GM12878 (cell line): ENCODE results near the gene LEMD2. TPM values are rescaled to one million over a fixed set of nuclear protein-coding genes. Genes with fewer than 3 reads are reported as not detected.

ENCODE experiments used
- ATAC-seq: fragments of 200-7000 bp; cut with Tn5 transposase; 3 replicates; pipeline ENCODE4 v1.9.1; 2020; ENCODE audit warnings: mild to moderate bottlenecking, moderate library complexity
- BruUV-seq: library from RNA; stranded (reverse); fragments of 400-500 nt; replicated peaks from 2 replicates; lab custom pipeline; 2021; lab: Mats Ljungman, UMichigan
- CTCF ChIA-PET: fragments of 300-600 bp; sonication (Branson Sonifier 250); formaldehyde crosslinking; extraction: SDS; loops from one replicate; lab custom pipeline; 2021; ENCODE audit warnings: inconsistent platforms; lab: Yijun Ruan, JAX
- POLR2A ChIA-PET: fragments of 350-600 bp; formaldehyde crosslinking; extraction: SDS; loops from one replicate; lab custom pipeline; 2021; ENCODE audit warnings: inconsistent platforms; lab: Charles Lee
- RAD21 ChIA-PET: fragments of 300-600 bp; sonication (Branson Sonifier 250); formaldehyde crosslinking; loops from one replicate; lab custom pipeline; 2023; ENCODE audit warnings: antibody characterized with exemption; ENCODE audit not compliant: unreplicated experiment; lab: Charles Lee
- SMC1A ChIA-PET: fragments of 300-600 bp; sonication (Branson Sonifier 250); formaldehyde crosslinking; loops from one replicate; lab custom pipeline; 2023; ENCODE audit not compliant: unreplicated experiment, uncharacterized antibody; lab: Charles Lee
- DNase-seq: peaks from one replicate; pipeline ENCODE4 v3.0.0-alpha.2; 2011; ENCODE audit warnings: low read depth, low spot score
- FAIRE-seq: peaks from 3 replicates; lab custom pipeline; 2011; peaks lifted over from hg19 to GRCh38; lab: Jason Lieb, UNC
- H2AFZ ChIP-seq: 2 replicates; pipeline ENCODE4 v1.6.0; 2011; ENCODE audit warnings: low read depth, low read length, control low read depth; ENCODE audit not compliant: control insufficient read depth
- H3K27ac ChIP-seq: 2 replicates; pipeline ENCODE4 v1.5.1; 2011; ENCODE audit warnings: control low read depth; ENCODE audit not compliant: control insufficient read depth, insufficient read depth
- H3K27me3 ChIP-seq, 2 experiments: replicated peaks in 1 of 2; 2 replicates each; pipeline versions ENCODE4 v1.6.0 to v1.6.1; 2011; ENCODE audit warnings: low read length in 1 of 2; ENCODE audit not compliant: control insufficient read depth in 2 of 2, insufficient read depth in 2 of 2
- H3K36me3 ChIP-seq, 2 experiments: 2 replicates each; pipeline ENCODE4 v1.5.1; 2011; ENCODE audit warnings: low read length in 1 of 2; ENCODE audit not compliant: control insufficient read depth in 2 of 2, insufficient read depth in 2 of 2
- H3K4me1 ChIP-seq: 2 replicates; pipeline ENCODE4 v1.6.1; 2011; ENCODE audit warnings: mild to moderate bottlenecking, low read length, moderate library complexity, mixed read lengths; ENCODE audit not compliant: control insufficient read depth, insufficient read depth
- H3K4me2 ChIP-seq: 2 replicates; pipeline ENCODE4 v1.6.0; 2011; ENCODE audit warnings: control low read depth; ENCODE audit not compliant: control insufficient read depth, insufficient read depth
- H3K4me3 ChIP-seq: fragments of 200-600 bp; sonication (generic); 2 replicates; pipeline ENCODE4 v1.5.1; 2016
- H3K79me2 ChIP-seq: 2 replicates; pipeline ENCODE4 v1.6.0; 2011; ENCODE audit warnings: low read length; ENCODE audit not compliant: control insufficient read depth, insufficient read depth
- H3K9ac ChIP-seq: 2 replicates; pipeline ENCODE4 v1.8.0; 2011; ENCODE audit warnings: low read length, control low read depth, mixed read lengths; ENCODE audit not compliant: control insufficient read depth, insufficient read depth
- H3K9me3 ChIP-seq: replicated peaks from 3 replicates; pipeline ENCODE4 v1.5.1; 2011; ENCODE audit warnings: mild to moderate bottlenecking, low read length; ENCODE audit not compliant: control insufficient read depth, insufficient read depth
- H4K20me1 ChIP-seq: 2 replicates; pipeline ENCODE4 v1.6.0; 2011; ENCODE audit not compliant: control insufficient read depth, insufficient read depth
- CBFB ChIP-seq: IDR thresholded peaks from 2 replicates; pipeline ENCODE4 v1.6.1; 2016; ENCODE audit warnings: antibody characterized with exemption, low read depth
- DPF2 ChIP-seq: fragments of 450-650 bp; IDR thresholded peaks from 2 replicates; pipeline ENCODE4 v1.6.1; 2017; ENCODE audit warnings: mild to moderate bottlenecking
- EZH2 ChIP-seq: IDR thresholded peaks from 2 replicates; pipeline ENCODE4 v1.6.1; 2012; ENCODE audit warnings: low read depth, mild to moderate bottlenecking, control low read depth, inconsistent platforms, low read length, borderline replicate concordance; ENCODE audit not compliant: control insufficient read depth
- GABPA ChIP-seq: IDR thresholded peaks from 2 replicates; pipeline ENCODE4 v1.6.1; 2014; ENCODE audit warnings: antibody characterized with exemption, low read depth, mild to moderate bottlenecking, inconsistent platforms
- IRF3 ChIP-seq: fragments of 450-650 bp; IDR thresholded peaks from 2 replicates; pipeline ENCODE4 v1.6.1; 2014; ENCODE audit warnings: mild to moderate bottlenecking
- MYC ChIP-seq: IDR thresholded peaks from 2 replicates; pipeline ENCODE4 v1.6.1; 2011; ENCODE audit warnings: mild to moderate bottlenecking, low read length, moderate library complexity, inconsistent platforms; ENCODE audit not compliant: insufficient read depth, insufficient replicate concordance, insufficient read length, severe bottlenecking
- NFXL1 ChIP-seq: fragments of 450-650 bp; IDR thresholded peaks from 2 replicates; pipeline ENCODE4 v1.6.1; 2017; ENCODE audit warnings: antibody characterized with exemption, mild to moderate bottlenecking, borderline replicate concordance
- NFYB ChIP-seq: IDR thresholded peaks from 2 replicates; pipeline ENCODE4 v1.6.1; 2011; ENCODE audit warnings: low read depth, mild to moderate bottlenecking, low read length, improper control_type of control experiment, moderate library complexity; ENCODE audit not compliant: insufficient read depth
- PRDM15 ChIP-seq: fragments of 450-650 bp; formaldehyde crosslinking; IDR thresholded peaks from 2 replicates; pipeline ENCODE4 v1.4.0; 2020; ENCODE audit warnings: mild to moderate bottlenecking, moderate library complexity
- SMAD5 ChIP-seq: IDR thresholded peaks from 2 replicates; pipeline ENCODE4 v1.6.1; 2016; ENCODE audit warnings: antibody characterized with exemption, low read depth
- SUPT20H ChIP-seq: IDR thresholded peaks from 2 replicates; pipeline ENCODE4 v1.6.1; 2011; ENCODE audit warnings: low read depth, mild to moderate bottlenecking, low read length, moderate library complexity, borderline replicate concordance; ENCODE audit not compliant: control insufficient read depth
- TAF1 ChIP-seq: IDR thresholded peaks from 2 replicates; pipeline ENCODE4 v1.6.1; 2011; ENCODE audit warnings: mild to moderate bottlenecking, low read depth, low read length, borderline replicate concordance
- WRNIP1 ChIP-seq: IDR thresholded peaks from 2 replicates; pipeline ENCODE4 v1.6.1; 2011; ENCODE audit warnings: low read depth, low read length, improper control_type of control experiment, borderline replicate concordance
- WGBS: methylation state at CpG from one replicate; pipeline ENCODE4 v1.1.6; 2016; ENCODE audit warnings: low lambda C conversion rate; ENCODE audit not compliant: insufficient replicate concordance, insufficient coverage; ENCODE audit errors: missing lambda C conversion rate; 5-methylcytosine and 5-hydroxymethylcytosine counted together
- in situ Hi-C: fragments of 300-500 bp; cut with MboI; formaldehyde crosslinking; loops from 9 replicates; pipeline ENCODE4 v1.14.3; 2018; ENCODE audit warnings: mixed read lengths
- intact Hi-C: fragments of 100-400 bp; cut with micrococcal nuclease; formaldehyde crosslinking; loops from one replicate; pipeline ENCODE4 v1.14.2; 2022; ENCODE audit not compliant: unreplicated experiment
- polyA plus RNA-seq, 11 experiments: library from polyadenylated mRNA; depleted of rRNA in 4 of 11; unstranded in 6 of 11; stranded (reverse) in 5 of 11; fragments of >200 nt; fragmentation: Nextera tagmentation in 4 of 11; fragmentation: Illumina TruSeq in 1 of 11; extraction: Ambion mirVana in 4 of 11; extraction: Trizol in 1 of 11; gene quantifications; 1 replicate in 1 of 11; 2 replicates in 10 of 11; pipeline versions ENCODE4 v1.2.1 to v1.2.3, GENCODE V29; 2011 to 2016; ENCODE audit warnings: inconsistent platforms in 2 of 11, missing spikeins in 2 of 11, low read depth in 1 of 11
- total RNA-seq, 4 experiments: library from RNA; depleted of rRNA in 3 of 4; stranded (reverse); fragments of >200 nt in 3 of 4; fragmentation: Illumina TruSeq in 1 of 4; extraction: Trizol in 1 of 4; gene quantifications; 2 replicates each; pipeline versions ENCODE4 v1.2.1 to v1.2.3, GENCODE V29; 2013 to 2021

Gene LEMD2
- total and polyA plus RNA-seq, 10 of the 15 experiments (the other 5 are each of a cell fraction or from before 2014, with no cell fraction given), result 0.45 to 47.1 (median 22.8) TPM

GRCh38 chr6:33729059-33729458 lies 59.9 kb downstream of the LEMD2 start:
- H3K79me2 ChIP-seq, result no peaks in the 10 kb centered on the region
- no peak overlapping the region for H3K9ac ChIP-seq
- ChIA-PET SMC1A (no interaction called here), RAD21 (no interaction called here), POLR2A (no interaction called here), CTCF (interaction anchor here (1.0 kb wide), 1 partner anchor 17 kb away, joined by 3 read pairs; the partner anchor contains the start of gene UQCC2)
- no peak for TF ChIP-seq MYC
- no peak for TF ChIP-seq SMAD5
- TF ChIP-seq PRDM15 (CRISPR knock-in tag), result no peak
- no peak for TF ChIP-seq NFXL1
- TF ChIP-seq NFYB, result no peak
- no peak for TF ChIP-seq IRF3
- no peak for TF ChIP-seq GABPA
- TF ChIP-seq DPF2, result no peak
- no peak for TF ChIP-seq TAF1
- TF ChIP-seq WRNIP1, result no peak
- no peak for TF ChIP-seq SUPT20H
- TF ChIP-seq CBFB, result no peak
- no peak for TF ChIP-seq EZH2
- no peak overlapping the region for H3K4me2 ChIP-seq
- DNase-seq (no peak), ATAC-seq (no peak), FAIRE-seq (no peak)
- no peak overlapping the region for H3K4me3 ChIP-seq
- intact Hi-C loops (no loop called here), in situ Hi-C loops (no loop called here)
- H3K36me3 ChIP-seq, result no peaks in the 10 kb centered on the region
- H3K27me3 ChIP-seq, result peaks cover 2 to 7% of the 10 kb centered on the region in 2 experiments; a peak in 2 of 4 replicates
- 23% methylated on average over 6 of the region's 6 CpGs for WGBS
- H3K4me1 ChIP-seq, result no peaks in the 10 kb centered on the region
- H2AFZ ChIP-seq, result no peak overlapping the region
- H3K27ac ChIP-seq, result no peak overlapping the region
- no peaks in the 10 kb centered on the region; the same call in 1 of the 2 replicates for H4K20me1 ChIP-seq
- no TSS peak for BruUV-seq
- H3K9me3 ChIP-seq, result no peaks in the 10 kb centered on the region
